ENCODE results near the gene ASB3. TPM values are rescaled to one million over a fixed set of nuclear protein-coding genes. Genes with fewer than 3 reads are reported as not detected.
"Not testable (repeated sequence)": the region's sequence is repeated elsewhere in the genome, so short reads cannot be mapped to it uniquely, and the experiment has no call there.

Gene ASB3
- total and polyA plus RNA-seq, 8 donors = 0.58 to 53.6 (median 5.7) TPM

- peaks cover 0 to 9% (median 0%) of the 10 kb centered on the region in 4 donors for H3K4me1 ChIP-seq
- 60 to 76% (median 74%) methylated on average over 2 of the region's 2 CpGs for WGBS, 5 donors
- DNase-seq = no peak
- no peaks in the 10 kb centered on the region for H3K9me3 ChIP-seq
- no peak overlapping the region for H3K4me3 ChIP-seq
- no peaks in the 10 kb centered on the region for H3K27me3 ChIP-seq
- no peak overlapping the region for H3K27ac ChIP-seq
- intact Hi-C loops (cut with DNase I; ENCODE audit: low total_unique reads) = no loop called here
- peaks cover 0 to 14% (median 12%) of the 10 kb centered on the region in 4 donors for H3K36me3 ChIP-seq
- TF ChIP-seq EP300 (IDR thresholded peaks at IDR 0.05) (no peak), CTCF (IDR thresholded peaks at IDR 0.05) (no peak), POLR2A (IDR thresholded peaks at IDR 0.05) (no peak), POLR2AphosphoS5 (IDR thresholded peaks at IDR 0.05) (no peak)
These were observed 113.8 kb downstream of the ASB3 start for GRCh38 chr2:53672881-53673522.

- Histone ChIP-seq H3K27me3 (no peaks in the 10 kb centered on the region), H3K4me3 (no peak overlapping the region), H3K4me1 (peaks cover 0 to 9% (median 0%) of the 10 kb centered on the region in 4 donors), H3K27ac (no peak overlapping the region), H3K9me3 (no peaks in the 10 kb centered on the region), H3K36me3 (peaks cover 0 to 14% (median 12%) of the 10 kb centered on the region in 4 donors)
- TF ChIP-seq EP300 (IDR thresholded peaks at IDR 0.05) = no peak
- intact Hi-C loops (cut with DNase I; ENCODE audit: low total_unique reads) = no loop called here
- 58 to 75% (median 69%) methylated on average over 6 of the region's 6 CpGs for WGBS, 5 donors
- DNase-seq = peak in 1 of 2 donors; percentile 34
These were observed 116.4 kb downstream of the ASB3 start for GRCh38 chr2:53670331-53670730.

GRCh38 chr2:53668624-53669026 lies 118.1 kb downstream of the ASB3 start:
- H3K9me3 ChIP-seq = no peaks in the 10 kb centered on the region
- no peak overlapping the region for H3K4me3 ChIP-seq
- no peaks in the 10 kb centered on the region for H3K27me3 ChIP-seq
- H3K27ac ChIP-seq = no peak overlapping the region
- WGBS, 5 donors = 75 to 87% (median 81%) methylated on average over 3 of the region's 3 CpGs
- intact Hi-C loops (cut with DNase I; ENCODE audit: low total_unique reads) = no loop called here
- H3K4me1 ChIP-seq = peaks cover 0 to 9% (median 0%) of the 10 kb centered on the region in 4 donors
- peaks cover 0 to 18% (median 12%) of the 10 kb centered on the region in 4 donors for H3K36me3 ChIP-seq
- DNase-seq = peak in 1 of 2 donors; percentile 14
- no peak for TF ChIP-seq EP300 (IDR thresholded peaks at IDR 0.05)
- TF ChIP-seq POLR2A (IDR thresholded peaks at IDR 0.05) = no peak
- TF ChIP-seq CTCF (IDR thresholded peaks at IDR 0.05) = no peak
- no peak for TF ChIP-seq POLR2AphosphoS5 (IDR thresholded peaks at IDR 0.05)

GRCh38 chr2:53667130-53667529 lies 119.6 kb downstream of the ASB3 start:
- peaks cover 0 to 18% (median 14%) of the 10 kb centered on the region in 4 donors for H3K36me3 ChIP-seq
- intact Hi-C loops (cut with DNase I; ENCODE audit: low total_unique reads); H3K27ac ChIP-seq; H3K4me3 ChIP-seq; H3K27me3 ChIP-seq; H3K9me3 ChIP-seq; DNase-seq; H3K4me1 ChIP-seq: not testable (repeated sequence)
- WGBS, 5 donors = 93 to 99% (median 95%) methylated on average over 5 of the region's 5 CpGs

- Histone ChIP-seq H3K9me3 (no peaks in the 10 kb centered on the region), H3K27ac (no peak overlapping the region), H3K4me1 (no peaks in the 10 kb centered on the region), H3K36me3 (peaks cover 0 to 5% (median 2%) of the 10 kb centered on the region in 4 donors), H3K4me3 (no peak overlapping the region), H3K27me3 (no peaks in the 10 kb centered on the region)
- TF ChIP-seq POLR2A (IDR thresholded peaks at IDR 0.05) (no peak), CTCF (IDR thresholded peaks at IDR 0.05) (no peak), POLR2AphosphoS5 (IDR thresholded peaks at IDR 0.05) (no peak), EP300 (IDR thresholded peaks at IDR 0.05) (no peak)
- WGBS, 5 donors = 95 to 100% (median 99%) methylated on average over 2 of the region's 2 CpGs
- intact Hi-C loops (cut with DNase I; ENCODE audit: low total_unique reads) = no loop called here
- no peak for DNase-seq
These were observed 125.9 kb downstream of the ASB3 start for GRCh38 chr2:53660886-53661285.

GRCh38 chr2:53658474-53658873 lies 128.3 kb downstream of the ASB3 start:
- 77 to 87% (median 81%) methylated on average over 4 of the region's 4 CpGs for WGBS, 5 donors
- H3K4me3 ChIP-seq; DNase-seq; H3K36me3 ChIP-seq; H3K9me3 ChIP-seq; H3K27me3 ChIP-seq; intact Hi-C loops (cut with DNase I; ENCODE audit: low total_unique reads); H3K4me1 ChIP-seq; H3K27ac ChIP-seq: not testable (repeated sequence)

Data from stomach (tissue), 9 donors.